Hypothalamus (tissue), 51 donors: ENCODE data around the gene TSPAN3.
A peak's percentile ranks its signal among the peaks of the same experiment; 100 is the strongest.

Source experiments
- DNase-seq, 51 donors: peaks; one replicate each; lab custom pipeline; 2025; lab: John Stamatoyannopoulos, UW

TSPAN3 gene

DNA sequence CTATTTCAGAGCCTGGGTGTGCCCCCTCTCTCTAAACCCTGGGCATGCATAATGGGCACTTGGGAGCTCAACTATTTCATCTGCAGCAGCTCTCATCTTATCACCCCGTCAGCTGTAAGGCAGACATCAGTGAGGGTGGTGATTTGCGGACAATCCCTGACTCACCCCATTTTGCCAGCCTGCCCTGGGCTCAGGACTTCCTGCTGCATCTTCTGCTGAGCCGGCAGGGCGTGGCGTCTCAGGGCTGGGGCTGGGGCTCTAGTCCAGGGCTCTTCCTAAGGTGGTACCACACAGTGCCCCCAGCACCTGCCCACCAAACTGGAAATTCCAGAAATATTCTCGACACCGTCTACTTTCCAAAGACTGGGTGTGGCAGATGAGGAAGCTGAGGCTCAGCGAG, 76.9 kb downstream of the TSPAN3 start:
- no peak for DNase-seq

DNA sequence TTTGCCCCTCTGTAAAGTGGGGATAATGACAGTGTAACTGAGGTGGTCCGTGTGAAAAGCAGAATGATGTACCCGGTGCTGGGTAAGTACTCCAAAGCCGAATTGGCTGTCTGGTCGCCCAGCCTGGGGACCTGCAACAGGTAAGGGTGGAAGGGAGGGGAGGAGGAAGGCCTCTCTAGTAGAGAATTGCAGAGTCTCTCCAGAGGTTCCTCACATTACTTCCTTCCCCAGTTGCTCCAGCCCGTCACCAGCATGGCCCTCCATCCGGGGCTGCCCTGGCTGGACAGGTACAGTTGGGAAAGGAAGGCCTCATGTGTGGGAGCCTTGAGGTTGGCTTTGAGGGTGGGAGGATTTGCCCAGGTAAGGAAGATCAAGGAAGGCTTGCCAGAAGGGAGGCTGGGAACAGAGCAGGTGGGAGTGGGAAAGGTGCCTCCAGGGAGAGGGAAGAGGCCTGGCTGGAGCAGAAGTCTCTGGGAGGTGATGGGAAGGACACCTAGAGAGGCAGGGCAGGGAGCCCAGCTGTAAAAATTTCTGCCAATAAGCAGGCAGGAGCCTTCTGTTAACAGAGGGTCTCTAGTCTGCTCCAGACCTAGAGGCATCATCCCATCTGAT, 77.7 kb downstream of the TSPAN3 start:
- DNase-seq = no peak

DNA sequence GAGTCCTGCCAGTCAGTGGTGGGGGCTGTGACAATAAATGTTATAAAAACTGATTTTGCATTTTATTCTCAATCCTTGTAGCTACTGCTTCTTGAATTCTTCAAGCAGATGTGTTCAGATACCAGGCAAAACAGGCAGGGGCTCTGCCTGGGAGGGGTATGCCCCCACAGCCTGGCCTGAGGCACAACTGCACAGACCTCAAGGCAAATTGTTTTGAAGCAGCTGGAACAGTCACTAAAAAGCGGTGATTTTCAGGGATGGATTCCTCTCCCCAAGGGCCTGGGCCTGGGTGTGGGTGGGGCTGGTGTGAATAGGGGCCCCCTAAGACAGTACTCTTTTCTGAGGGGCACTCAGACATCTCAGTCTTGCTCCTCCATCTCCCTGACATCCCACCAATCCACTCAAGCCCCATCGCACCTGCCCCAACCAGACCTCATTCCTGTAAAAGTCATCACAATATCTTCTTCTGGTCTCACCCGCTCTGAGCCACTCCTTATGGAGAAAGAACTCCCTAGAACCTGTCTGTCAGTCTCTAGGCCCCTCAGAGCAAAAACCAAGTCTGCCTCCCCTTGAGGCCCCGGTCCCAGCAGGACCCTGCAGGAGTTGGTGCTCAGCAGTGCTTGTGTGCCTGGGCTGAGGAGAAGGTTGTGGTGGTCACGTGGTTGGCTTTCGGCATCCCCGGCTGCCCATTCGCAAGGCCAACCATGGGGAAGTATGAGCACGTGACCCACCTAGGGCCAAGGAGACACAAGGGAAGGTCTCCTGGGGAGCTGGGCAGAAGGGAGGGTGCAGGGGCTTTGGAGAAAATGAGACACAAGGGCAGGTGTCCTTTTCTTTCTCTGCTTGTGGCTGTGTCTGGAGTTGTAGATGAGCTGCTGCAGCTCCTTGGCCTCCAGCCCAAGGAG, 78.9 kb downstream of the TSPAN3 start:
- peak in 8 of 51 donors; percentile 14 to 36 (median 23) for DNase-seq
